Activated T-cell treated with anti-CD3 and anti-CD28 coated beads for 24 hours (primary cell): ENCODE data around the gene MAST4.

Experiments used
- DNase-seq: peaks from one replicate; pipeline ENCODE4 v3.0.0-alpha.2; 2020; ENCODE audit warnings: low read depth

The MAST4 gene

DNA sequence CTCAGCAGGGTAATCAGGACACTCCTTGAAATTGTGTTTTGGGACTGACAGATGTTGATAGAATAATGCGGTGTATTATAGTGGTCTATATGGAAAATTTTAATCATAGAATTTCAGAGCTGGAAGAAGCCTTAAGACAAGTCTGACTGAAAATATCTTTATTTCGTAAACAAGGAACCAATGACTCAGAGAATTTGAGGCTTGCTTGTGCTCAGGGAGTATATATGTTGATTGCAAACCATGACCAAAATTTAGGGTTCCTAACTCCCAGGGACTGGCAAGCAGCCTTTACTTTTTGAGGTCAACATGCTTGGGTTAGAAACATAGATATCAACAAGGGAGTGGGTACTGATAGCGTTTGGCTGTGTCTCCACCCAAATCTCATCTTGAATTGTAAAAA, 313.2 kb downstream of the MAST4 start:
- DNase-seq: no peak

DNA sequence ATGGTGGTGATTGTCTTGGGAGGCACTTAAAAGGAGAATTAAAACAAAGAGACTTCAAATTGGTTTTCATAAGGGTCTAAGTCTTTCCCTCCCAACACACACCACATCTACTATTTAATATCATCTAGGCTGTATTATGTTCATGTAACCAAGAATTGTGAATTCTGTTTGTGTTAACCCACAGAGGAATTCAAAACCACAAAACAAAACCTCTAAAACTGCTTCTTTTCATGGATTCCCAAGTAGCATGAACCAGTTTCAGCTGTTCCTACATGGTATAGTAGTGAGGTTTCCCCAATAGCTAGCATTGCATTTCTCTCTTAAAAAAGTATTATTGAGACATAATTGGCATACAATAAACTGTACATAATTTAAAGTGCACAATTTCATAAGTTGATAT, 316.6 kb downstream of the MAST4 start:
- no peak for DNase-seq

DNA sequence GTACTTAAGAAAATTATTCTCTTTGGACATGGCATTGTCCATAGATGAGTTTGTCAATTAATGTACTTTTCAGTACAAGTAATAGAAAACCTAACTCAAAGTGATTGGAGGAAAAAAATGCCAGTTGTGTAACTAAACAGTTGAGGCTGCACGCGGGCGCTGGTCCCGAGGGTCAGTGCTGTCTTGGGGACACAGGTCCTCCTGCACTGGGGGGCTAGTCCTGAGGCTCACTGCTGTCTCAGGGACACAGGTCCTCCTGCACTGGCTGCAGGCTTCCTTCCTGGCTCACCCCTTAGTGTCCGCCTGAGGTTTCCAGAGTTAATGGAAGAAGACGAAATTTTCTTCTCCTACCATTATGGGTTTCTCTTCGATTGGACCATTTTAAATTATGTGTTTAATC, 319.3 kb downstream of the MAST4 start:
- no peak for DNase-seq

DNA sequence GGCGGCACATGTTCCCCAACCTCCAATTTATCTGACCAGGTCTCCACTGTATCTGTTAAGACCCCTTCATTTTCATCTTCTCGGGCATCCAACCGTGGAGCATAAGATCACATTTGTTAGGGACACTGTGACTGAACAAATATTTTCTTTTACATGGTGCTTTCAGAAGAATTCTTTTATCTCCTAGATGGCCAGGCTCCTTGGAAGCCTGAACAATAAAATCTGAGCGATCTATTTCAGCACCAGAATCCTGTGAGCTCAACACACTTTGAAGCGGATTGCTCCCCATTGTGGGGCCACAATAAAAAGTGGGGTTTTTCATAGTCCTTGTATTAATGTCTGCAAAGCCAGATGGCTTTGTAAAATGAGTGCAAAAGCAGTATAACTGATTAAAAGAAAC, 326.7 kb downstream of the MAST4 start:
- no peak for DNase-seq

DNA sequence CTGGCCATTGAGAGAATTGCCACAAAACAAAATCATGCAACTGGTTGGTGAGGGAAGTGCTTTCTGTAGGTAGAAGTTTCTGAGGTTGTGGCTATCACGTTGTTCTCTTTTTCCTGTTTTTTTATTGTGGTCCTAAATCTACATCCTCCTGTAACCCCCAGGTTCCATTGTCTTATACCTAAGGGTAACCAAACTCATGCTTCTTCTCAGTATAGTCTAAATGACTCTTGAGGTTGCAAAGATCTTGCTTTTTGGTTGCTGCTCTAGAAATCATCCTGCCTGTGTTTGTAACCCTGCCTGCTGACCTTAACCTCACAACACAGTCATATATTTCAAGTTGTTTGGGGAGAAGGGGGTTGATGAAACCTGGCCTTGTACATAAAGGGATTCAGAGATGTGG, 327.3 kb downstream of the MAST4 start:
- no peak for DNase-seq

DNA sequence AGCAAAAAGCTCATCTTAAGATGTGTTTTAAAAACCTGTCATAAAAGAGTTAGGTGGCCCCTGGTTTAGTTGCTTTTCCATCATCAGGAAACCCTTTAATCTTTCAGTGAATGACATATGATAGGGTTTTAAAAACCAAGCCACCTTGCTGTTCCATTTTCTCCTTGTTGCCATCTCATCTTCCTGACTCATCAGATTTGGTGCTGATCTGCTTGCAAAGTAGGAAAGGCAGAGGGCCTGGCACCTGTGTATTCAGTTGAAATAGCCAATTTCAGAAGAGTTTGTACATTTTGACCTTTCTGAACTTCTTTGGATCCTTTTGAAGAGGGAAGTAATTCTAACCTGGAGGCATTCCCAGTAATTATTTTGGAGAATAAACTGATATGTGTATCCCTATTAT, 327.7 kb downstream of the MAST4 start:
- no peak for DNase-seq

DNA sequence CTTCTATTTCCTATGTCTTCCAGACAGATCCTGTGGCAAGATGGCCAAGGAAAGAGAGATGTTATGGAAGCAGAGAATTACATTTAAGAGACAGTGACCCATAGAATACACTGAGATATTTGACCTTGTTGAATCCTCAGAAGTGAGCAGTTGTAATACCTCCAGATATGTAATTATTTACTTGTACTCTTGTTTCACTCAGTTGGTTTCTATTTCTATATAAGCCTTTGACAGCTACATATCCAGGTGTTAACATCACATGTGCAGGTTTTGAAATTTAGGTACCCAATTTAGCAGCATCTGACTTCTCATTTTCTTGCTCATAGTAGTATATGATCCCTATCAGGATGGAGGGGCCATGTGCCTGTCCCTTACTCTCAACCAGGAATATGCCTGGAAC, 330.9 kb downstream of the MAST4 start:
- no peak for DNase-seq

DNA sequence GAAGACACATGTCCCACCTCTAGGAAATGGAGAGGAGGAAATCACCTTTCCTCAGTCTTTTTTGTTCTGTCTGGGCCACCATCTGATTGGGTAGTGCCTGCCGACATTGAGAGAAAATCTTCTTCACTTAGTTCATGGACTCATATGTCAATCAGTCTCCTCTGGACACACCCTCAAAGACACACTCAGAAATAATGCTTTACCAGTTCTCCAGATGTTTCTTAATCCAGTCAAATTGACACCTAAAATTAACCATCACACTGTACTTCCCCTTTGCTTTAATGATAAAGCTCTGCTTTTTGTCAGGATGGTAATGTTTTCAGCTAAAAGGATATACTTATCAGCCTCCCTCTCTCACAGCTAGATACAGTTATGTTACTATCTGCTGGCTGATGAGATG, 333.1 kb downstream of the MAST4 start:
- no peak for DNase-seq

DNA sequence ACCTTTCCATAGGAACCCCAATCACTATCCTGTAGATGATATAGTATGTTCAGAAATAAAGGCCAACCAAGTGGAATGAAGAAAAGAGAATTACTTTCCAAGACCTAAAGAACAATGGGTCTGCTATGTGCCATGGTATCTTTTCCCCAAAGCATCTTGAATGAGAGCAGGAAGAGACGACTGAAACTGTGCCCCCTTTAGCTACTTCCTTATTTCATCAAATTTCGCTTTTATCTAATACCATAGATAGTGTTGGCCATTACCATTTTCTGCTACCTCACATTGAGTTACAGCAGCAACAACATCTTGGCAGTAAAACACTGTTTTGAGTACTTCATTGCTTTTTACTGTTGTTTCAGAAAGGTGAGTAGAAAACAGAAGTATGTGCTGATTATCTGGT, 333.8 kb downstream of the MAST4 start:
- no peak for DNase-seq

DNA sequence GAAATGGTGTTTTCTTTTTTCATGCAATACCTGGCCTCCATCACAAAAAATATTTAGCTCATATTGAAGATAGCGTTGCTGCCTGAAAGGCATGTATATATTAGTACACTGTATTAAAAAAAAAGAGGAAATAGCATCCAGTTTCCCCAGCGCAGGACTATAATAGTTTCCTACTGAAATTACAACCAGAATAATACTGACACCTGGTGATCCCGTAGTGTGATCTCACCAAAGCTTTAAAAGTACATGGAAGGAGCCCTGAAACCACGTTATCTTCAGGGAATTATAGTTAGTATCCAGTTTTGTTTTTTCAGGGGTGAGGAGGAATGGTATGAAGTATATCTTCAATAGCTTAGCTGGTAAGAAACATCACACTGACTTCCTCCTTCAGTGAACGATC, 335.5 kb downstream of the MAST4 start:
- no peak for DNase-seq

DNA sequence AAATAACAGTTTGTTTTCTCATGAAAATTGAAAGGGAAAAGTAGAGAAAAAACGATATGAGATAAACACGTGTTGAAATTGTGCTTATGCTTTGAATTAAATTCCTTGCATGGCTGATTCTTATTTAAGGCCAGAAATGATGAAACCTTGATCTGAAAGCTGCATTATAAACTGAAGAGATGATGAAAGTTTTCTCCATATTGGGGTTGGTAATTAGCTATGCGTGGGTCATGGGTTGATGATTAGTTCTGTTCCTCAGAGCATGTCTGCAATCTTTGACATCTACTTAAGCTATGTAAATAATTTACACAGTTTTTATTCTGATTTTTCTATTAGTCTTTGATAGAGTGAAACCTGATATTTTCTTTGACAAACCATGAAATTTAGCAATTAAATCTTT, 336.3 kb downstream of the MAST4 start:
- DNase-seq: no peak

DNA sequence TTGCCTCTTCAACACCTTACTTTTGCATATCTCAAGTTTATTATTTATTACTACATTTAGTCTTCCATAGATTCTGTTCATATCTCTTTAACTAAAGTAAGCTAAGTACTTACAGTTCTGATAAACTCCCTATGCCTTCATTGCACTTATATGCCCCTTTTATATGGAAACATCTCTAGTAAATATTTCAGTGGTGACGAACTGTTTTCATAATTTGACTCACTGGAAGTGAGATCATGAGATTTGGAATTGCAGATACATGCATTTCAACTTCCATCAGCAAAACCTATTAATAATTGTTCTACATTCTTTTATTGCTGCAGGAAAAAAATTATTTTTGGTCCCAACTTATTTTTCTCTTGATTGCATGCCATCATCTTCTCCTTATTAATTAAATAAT, 336.9 kb downstream of the MAST4 start:
- DNase-seq: no peak

DNA sequence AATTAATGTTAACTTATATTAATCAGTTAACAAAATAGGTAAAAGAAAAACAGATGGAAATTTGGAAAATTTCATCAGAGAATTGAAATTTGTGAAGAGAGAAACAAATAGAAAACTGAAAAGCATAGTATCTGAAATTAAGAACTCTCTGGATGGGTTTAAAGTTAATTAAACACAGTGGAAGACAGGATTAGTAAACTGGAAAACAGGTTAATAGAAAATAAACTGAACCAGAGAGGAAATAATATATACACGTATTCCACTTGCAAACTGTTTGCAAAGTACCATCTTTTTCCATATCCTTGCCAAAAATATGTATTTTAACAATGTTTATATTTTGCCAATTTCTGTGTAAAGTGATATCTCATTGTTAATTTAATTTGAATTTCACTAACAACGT, 342.9 kb downstream of the MAST4 start:
- no peak for DNase-seq

DNA sequence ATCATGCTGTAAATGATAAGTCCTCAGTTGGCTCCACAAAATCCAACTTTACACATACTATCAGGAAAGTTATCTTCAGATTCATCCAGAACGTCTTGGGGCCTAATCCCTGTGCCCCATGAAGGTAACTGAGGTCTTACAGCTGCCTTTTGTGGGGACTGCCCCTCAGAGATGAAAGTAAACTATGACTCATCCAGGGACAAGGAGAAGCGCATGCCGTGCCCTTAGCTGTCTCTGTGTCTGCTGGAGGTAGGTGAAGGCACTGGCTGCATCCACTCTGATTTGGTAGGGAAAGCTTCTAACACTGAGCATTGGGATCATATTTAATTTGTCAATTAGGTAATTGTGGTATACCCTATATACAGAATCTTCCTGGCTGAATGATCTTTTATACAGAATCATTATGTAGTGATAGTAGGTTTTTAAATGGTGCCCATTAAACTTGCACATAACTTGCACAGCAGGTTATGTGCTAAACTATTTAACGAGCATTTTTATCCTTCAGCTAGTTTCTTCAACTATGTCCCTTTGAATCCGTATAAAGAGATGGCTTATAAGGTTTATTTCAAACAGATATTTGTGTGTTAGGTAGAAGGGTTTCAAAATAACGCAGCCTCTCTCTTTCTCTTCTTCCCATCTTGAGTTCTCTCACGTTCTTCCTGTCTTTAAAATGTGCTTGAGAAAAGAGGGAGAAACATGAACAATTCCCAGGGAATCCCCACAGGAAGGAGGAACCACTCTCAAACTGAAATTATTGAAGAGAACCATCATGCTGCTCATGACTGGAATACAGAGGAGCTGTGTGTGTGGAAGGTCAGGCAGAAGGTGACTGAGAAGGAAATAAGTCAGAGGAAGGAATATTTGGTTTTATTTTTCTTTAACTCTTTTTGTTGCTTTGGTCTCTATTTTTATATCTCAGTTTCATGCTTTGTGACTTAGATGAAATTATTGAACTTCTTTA, 349.5 kb downstream of the MAST4 start:
- no peak for DNase-seq

DNA sequence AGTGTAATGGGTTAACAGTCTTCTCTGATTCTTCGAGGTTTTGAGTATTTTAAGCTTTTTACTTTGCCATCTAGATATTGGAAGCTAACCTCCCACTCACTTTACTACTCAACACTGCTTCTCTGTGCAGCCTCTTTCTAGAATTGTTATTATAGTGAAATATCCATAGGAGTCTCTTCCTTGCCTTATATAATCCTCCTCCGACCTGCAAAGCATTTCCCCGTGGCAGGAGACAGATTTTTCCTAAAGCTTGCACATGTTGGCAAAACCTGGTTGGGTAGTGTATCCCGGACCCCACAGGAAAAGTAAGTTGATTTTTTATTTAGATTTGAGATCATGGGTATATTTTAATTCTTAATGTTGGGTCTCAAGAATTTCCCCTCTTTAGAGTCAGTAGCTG, 351.3 kb downstream of the MAST4 start:
- DNase-seq: no peak

DNA sequence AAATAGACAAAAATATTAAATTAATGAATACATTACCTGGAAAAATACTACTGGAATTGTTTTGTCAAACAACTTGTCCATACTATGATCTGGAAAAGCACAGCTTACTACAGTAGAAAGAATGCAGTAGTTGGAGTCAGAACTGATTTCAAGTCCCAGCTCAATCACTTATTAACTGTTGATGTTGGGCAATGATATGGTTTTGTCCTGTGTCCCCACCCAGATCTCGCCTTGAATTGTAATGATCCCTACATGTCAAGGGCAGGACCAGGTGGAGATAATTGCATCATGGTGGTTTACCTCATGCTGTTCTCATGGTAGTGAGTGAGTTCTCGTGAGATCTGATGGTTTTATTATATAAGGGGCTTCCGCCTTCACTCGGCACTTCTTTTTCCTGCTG, 352.9 kb downstream of the MAST4 start:
- no peak for DNase-seq

DNA sequence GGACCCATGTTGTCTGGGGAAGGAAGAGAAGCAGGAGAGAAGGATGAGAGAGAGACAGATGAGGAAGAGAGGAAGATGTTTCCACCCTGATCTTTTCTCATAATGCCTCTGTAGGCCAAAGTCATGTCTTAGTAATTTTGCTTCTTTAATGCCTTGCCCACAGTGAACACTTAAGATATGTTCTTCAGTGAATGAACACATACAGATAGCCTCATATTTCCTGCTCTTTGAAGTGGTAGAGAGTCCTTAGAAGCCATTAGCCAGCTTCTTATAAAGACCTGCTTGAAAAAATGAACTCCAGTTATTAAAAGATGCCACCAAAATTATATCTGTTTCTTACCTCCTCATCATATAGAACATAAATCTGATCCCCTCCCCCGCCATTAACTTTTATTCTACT, 356.0 kb downstream of the MAST4 start:
- no peak for DNase-seq

DNA sequence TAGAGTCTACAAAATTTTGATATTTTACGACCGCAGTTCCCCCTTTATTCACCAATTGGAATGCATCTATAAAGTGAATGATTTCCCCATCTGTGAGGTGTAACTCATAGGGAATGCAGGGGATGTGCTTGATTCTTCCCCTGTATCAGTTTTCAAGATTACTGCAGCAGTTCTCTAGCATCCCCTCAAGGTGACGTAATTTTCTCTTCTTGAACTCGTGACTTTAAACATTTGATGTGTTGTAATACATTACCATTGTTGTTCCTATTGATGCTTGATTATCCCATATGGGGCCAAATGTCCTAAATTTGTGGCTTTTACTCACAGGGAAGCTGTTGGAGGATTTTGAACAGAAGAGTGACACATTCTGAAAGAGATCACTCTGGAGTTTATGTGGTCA, 360.2 kb downstream of the MAST4 start:
- no peak for DNase-seq

DNA sequence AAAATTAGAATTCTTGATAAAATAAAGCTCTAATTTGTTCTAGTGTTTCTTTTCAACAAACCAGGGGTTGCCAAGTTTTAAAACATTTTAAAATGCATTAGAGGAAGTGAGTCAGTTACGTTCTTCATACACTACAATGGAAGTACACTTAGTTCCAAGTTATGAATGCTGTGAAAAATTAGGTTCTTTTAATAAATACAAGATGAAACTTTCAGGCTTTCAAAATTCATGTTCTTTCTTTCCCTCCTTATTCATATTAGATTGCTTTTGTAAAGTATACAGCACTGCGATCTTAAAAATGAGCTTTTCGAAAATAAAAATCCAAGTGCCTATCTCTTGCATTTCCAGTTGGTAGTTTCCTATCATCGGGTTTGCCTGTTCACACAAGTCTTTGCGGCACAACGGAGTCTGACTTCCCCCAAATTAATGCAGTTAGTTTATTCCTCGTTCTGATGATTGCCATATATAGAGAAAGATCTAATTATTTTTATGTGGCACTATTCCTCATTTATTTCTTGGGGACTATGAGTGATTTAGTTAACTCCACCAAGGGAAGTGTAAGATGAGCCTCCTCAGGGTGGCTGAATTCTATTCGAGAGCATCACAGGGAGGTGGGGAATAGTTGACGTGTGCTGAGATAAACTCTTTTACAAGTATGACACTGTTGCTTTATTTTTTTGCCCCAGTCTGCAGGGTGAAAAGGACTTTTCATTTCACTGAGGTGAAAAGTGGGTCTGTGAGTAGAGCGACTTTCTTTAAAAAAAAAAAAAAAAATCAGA, 362.2 kb downstream of the MAST4 start:
- no peak for DNase-seq

DNA sequence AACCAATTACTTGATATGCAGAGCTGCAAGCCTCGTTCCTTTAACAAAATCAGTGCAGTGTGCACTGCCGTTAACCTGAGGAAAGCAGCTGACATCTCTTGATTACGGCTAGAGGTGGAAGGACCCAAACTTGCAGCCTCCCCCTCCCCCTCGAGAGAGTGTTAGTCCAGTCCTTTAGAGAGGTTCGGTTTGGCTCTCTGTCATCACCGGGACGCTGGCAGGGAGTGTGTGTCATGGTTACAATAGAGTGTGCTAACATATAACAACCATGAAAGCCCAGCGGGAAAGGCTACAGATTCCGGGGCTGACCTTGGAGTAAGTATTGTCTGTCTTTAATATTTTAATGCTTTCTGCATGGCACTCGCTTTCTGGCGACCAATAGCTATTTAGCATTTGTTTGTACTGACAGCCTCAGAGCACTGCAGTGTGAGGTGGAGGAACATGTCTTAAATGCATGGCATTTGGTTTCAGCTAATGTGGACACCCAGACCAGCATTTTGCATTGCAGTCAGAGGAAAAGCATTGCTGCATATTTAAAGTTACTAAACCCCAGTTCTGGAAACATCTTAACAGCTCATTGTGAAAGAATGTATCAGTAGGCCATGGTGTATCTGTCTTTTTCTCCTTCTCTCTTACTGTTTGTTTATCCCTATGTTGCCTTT, 362.9 kb downstream of the MAST4 start:
- DNase-seq: no peak

DNA sequence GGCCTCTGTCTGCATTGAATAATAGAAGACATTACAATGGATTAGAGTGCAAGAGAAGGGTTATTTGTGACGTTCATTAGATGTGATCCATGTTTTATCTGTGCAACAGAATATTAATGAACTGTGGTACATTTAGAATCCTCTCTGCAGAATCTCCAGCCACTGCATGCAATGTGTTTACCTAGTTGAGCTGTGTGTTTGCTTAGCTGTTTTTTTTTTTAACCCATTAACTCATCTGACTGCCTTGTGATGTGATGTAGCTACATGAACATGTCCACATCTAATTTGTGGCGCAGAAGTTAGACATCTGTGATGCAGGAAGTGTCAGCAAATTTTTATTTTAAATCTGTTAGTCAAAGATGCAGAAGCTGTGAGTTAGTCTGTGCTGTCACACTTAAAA, 363.5 kb downstream of the MAST4 start:
- no peak for DNase-seq

DNA sequence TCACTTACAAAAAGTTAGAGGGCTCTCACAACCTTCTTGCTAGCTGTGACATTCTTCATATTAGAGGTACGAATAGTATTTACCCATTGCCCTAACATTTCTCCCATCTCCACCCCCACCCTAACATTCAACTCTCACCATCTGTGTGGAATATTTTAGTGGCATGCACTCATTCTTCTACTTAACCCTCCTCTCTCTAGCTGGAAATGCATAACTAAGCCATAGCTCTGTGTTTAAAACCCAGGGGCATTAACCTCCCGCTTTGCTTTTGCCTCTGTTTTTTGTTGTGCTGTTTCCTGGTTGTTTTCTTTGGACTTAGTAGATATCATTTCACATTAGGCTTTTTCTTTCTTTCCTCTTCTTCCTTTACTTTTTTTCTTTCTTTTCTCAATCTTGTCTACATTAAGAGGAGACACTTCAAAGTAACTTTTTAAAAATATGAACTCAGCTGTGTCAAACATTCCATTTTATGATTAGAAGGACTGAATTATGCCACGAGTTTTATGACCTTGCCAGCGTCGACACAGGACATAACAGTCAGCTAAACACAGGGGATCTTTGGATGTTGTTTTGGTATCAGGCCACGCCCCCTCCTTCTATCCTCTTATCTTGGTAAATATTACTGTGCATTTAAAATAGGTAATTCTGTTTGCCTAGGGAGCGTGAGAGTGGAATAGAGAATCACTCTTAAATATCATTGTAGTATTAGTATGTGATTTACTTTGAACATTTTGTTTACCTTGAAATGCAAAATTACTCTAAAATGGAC, 364.4 kb downstream of the MAST4 start:
- no peak for DNase-seq
